HepG2 (cell line): ENCODE data around the gene QRICH2. TPM values are rescaled to one million over a fixed set of nuclear protein-coding genes. Genes with fewer than 3 reads are reported as not detected.
A peak's percentile ranks its signal among the peaks of the same experiment; 100 is the strongest.

ENCODE experiments used
- BORCS8-MEF2B ChIP-seq: sonication (generic); formaldehyde crosslinking; IDR thresholded peaks from 2 replicates; pipeline ENCODE4 v1.8.0; 2022; ENCODE audit warnings: mild to moderate bottlenecking, missing genetic modification reagents
- CEBPZ ChIP-seq: IDR thresholded peaks from 2 replicates; pipeline ENCODE4 v1.6.1; 2012; ENCODE audit warnings: low read length, improper control_type of control experiment
- DNMT1 ChIP-seq: sonication (generic); formaldehyde crosslinking; IDR thresholded peaks from 2 replicates; pipeline ENCODE4 v1.5.1; 2020; ENCODE audit warnings: mild to moderate bottlenecking, missing genetic modification reagents
- ERF ChIP-seq: IDR thresholded peaks from 2 replicates; pipeline ENCODE4 v1.6.1; 2018; ENCODE audit warnings: missing biosample characterization, missing genetic modification reagents
- GMEB2 ChIP-seq: IDR thresholded peaks from 2 replicates; pipeline ENCODE4 v1.6.1; 2016; ENCODE audit warnings: missing biosample characterization, missing genetic modification reagents, low read depth
- HNRNPH1 ChIP-seq: fragments of 200-400 bp; formaldehyde crosslinking; optimal IDR thresholded peaks from 2 replicates; pipeline ENCODE3; 2017; ENCODE audit warnings: mild to moderate bottlenecking, low read depth, low read length
- HOXA3 ChIP-seq: sonication (generic); formaldehyde crosslinking; IDR thresholded peaks from 2 replicates; pipeline ENCODE4 v1.5.0; 2020; ENCODE audit warnings: missing genetic modification reagents
- IKZF4 ChIP-seq: sonication (generic); formaldehyde crosslinking; IDR thresholded peaks from 2 replicates; pipeline ENCODE4 v1.5.1; 2020; ENCODE audit warnings: borderline replicate concordance, mild to moderate bottlenecking, low read depth, missing genetic modification reagents; ENCODE audit errors: not compliant biosample characterization
- MEIS2 ChIP-seq: sonication (generic); formaldehyde crosslinking; IDR thresholded peaks from 2 replicates; pipeline ENCODE4 v1.9.0; 2021; ENCODE audit warnings: mild to moderate bottlenecking, missing genetic modification reagents
- MXI1 ChIP-seq: IDR thresholded peaks from 3 replicates; pipeline ENCODE4 v1.6.1; 2012; ENCODE audit warnings: low read depth, low read length, inconsistent platforms, borderline replicate concordance
- MYNN ChIP-seq: sonication (generic); formaldehyde crosslinking; IDR thresholded peaks from 2 replicates; pipeline ENCODE4 v1.4.0; 2020; ENCODE audit warnings: mild to moderate bottlenecking, low read depth, missing genetic modification reagents
- MZF1 ChIP-seq: sonication (generic); formaldehyde crosslinking; IDR thresholded peaks from 2 replicates; pipeline ENCODE4 v1.8.1; 2023; ENCODE audit warnings: mild to moderate bottlenecking, missing genetic modification reagents, borderline replicate concordance
- NFE2L1 ChIP-seq: sonication (generic); formaldehyde crosslinking; IDR thresholded peaks from 2 replicates; pipeline ENCODE4 v1.4.0; 2020; ENCODE audit warnings: missing genetic modification reagents, mild to moderate bottlenecking, borderline replicate concordance
- NR2F2 ChIP-seq: IDR thresholded peaks from 2 replicates; pipeline ENCODE4 v1.6.1; 2012; ENCODE audit warnings: low read depth, inconsistent platforms, borderline replicate concordance
- RBFOX2 ChIP-seq: fragments of 200-400 bp; formaldehyde crosslinking; IDR thresholded peaks from 2 replicates; pipeline ENCODE4 v1.6.1; 2017; ENCODE audit warnings: low read depth, mild to moderate bottlenecking, low read length
- ZBTB21 ChIP-seq: sonication (generic); formaldehyde crosslinking; IDR thresholded peaks from 2 replicates; pipeline ENCODE4 v1.4.0; 2020; ENCODE audit warnings: missing genetic modification reagents
- ZFP41 ChIP-seq: sonication (generic); formaldehyde crosslinking; IDR thresholded peaks from 2 replicates; pipeline ENCODE4 v1.4.0; 2020; ENCODE audit warnings: mild to moderate bottlenecking, missing genetic modification reagents, borderline replicate concordance
- ZNF253 ChIP-seq: sonication (generic); formaldehyde crosslinking; IDR thresholded peaks from 2 replicates; pipeline ENCODE4 v1.8.0; 2022; ENCODE audit warnings: mild to moderate bottlenecking, missing genetic modification reagents, borderline replicate concordance
- ZNF333 ChIP-seq: sonication (generic); formaldehyde crosslinking; IDR thresholded peaks from 2 replicates; pipeline ENCODE4 v1.4.0; 2020; ENCODE audit warnings: mild to moderate bottlenecking, missing genetic modification reagents, borderline replicate concordance
- ZNF335 ChIP-seq: sonication (generic); formaldehyde crosslinking; IDR thresholded peaks from 2 replicates; pipeline ENCODE4 v1.4.0; 2020; ENCODE audit warnings: missing genetic modification reagents
- ZNF383 ChIP-seq: sonication (generic); formaldehyde crosslinking; IDR thresholded peaks from 2 replicates; pipeline ENCODE4 v1.4.0; 2020; ENCODE audit warnings: missing genetic modification reagents, mild to moderate bottlenecking, borderline replicate concordance
- ZNF577 ChIP-seq: sonication (generic); formaldehyde crosslinking; IDR thresholded peaks from 2 replicates; pipeline ENCODE4 v1.4.0; 2020; ENCODE audit warnings: mild to moderate bottlenecking, low read depth, missing genetic modification reagents, borderline replicate concordance
- ZNF773 ChIP-seq: sonication (generic); formaldehyde crosslinking; IDR thresholded peaks from 2 replicates; pipeline ENCODE4 v1.4.0; 2020; ENCODE audit warnings: missing genetic modification reagents, borderline replicate concordance
- ZNF850 ChIP-seq: sonication (generic); formaldehyde crosslinking; conservative IDR thresholded peaks from 2 replicates; pipeline ENCODE4 v1.9.0; 2021; ENCODE audit warnings: mild to moderate bottlenecking, missing genetic modification reagents
- polyA plus RNA-seq, 8 experiments: library from polyadenylated mRNA; depleted of rRNA in 3 of 8; stranded (reverse) in 7 of 8; unstranded in 1 of 8; fragments of >200 nt; fragmentation: Illumina TruSeq in 4 of 8; extraction: Trizol in 4 of 8; gene quantifications; 2 replicates each; pipeline versions ENCODE4 v1.2.1 to v1.2.3, GENCODE V29; 2011 to 2016; ENCODE audit warnings: low read depth in 4 of 8, missing spikeins in 1 of 8, mixed read lengths in 1 of 8; ENCODE audit not compliant: insufficient read depth in 1 of 8
- total RNA-seq, 5 experiments: library from RNA; depleted of rRNA; stranded (reverse); fragments of >200 nt; fragmentation: Illumina TruSeq; extraction: Trizol; gene quantifications; 2 replicates each; pipeline ENCODE4 v1.2.3, GENCODE V29; 2016; ENCODE audit warnings: low read depth in 1 of 5
- TF ChIP-seq, protein P1 (sequence below): sonication (generic); formaldehyde crosslinking; IDR thresholded peaks from 2 replicates; pipeline ENCODE4 v1.8.1; 2023; ENCODE audit warnings: mild to moderate bottlenecking, missing genetic modification reagents

QRICH2 gene
- total and polyA plus RNA-seq, 2 of the 13 experiments (the other 11 are each of a cell fraction or from before 2014, with no cell fraction given) = 3.7 to 5.7 TPM

GRCh38 chr17:76252040-76252954, 55.8 kb downstream of the QRICH2 start (continued):
- TF ChIP-seq ERF (peak; percentile 75), ZNF253 (peak; percentile 61; the same call in 1 of the 2 replicates), CEBPZ (no peak), MXI1 (no peak; the same call in 2 of the 3 replicates), GMEB2 (no peak), BORCS8-MEF2B (CRISPR knock-in tag) (no peak), HOXA3 (peak; percentile 85), ZNF773 (no peak), NFE2L1 (no peak), HNRNPH1 (no peak), ZNF335 (CRISPR knock-in tag) (no peak; the same call in 1 of the 2 replicates), MZF1 (CRISPR knock-in tag) (no peak), ZNF850 (CRISPR knock-in tag) (no peak), ZBTB21 (peak; percentile 40; the same call in 1 of the 2 replicates), RBFOX2 (no peak), MYNN (CRISPR knock-in tag) (no peak), ZNF383 (no peak), ZNF577 (no peak), IKZF4 (CRISPR knock-in tag) (no peak), ZFP41 (CRISPR knock-in tag) (no peak), MEIS2 (CRISPR knock-in tag) (peak; percentile 84), DNMT1 (peak; percentile 70; the same call in 1 of the 2 replicates), NR2F2 (peak; percentile 77; the same call in 1 of the 2 replicates), ZNF333 (CRISPR knock-in tag) (no peak)
- TF ChIP-seq, protein P1, sequence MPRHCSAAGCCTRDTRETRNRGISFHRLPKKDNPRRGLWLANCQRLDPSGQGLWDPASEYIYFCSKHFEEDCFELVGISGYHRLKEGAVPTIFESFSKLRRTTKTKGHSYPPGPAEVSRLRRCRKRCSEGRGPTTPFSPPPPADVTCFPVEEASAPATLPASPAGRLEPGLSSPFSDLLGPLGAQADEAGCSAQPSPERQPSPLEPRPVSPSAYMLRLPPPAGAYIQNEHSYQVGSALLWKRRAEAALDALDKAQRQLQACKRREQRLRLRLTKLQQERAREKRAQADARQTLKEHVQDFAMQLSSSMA (CRISPR knock-in tag) = peak; percentile 93
